Dedifferentiated amniotic fluid mesenchymal stem cell (primary cell): ENCODE measurements around the gene WIF1.

ENCODE experiments used
- DNase-seq: peaks from one replicate; pipeline ENCODE4 v3.0.0-alpha.2; 2016; ENCODE audit errors: extremely low spot score

Gene WIF1

GRCh38 chr12:65022960-65023359, 98.1 kb downstream of the WIF1 start:
- no peak for DNase-seq

- DNase-seq: no peak
Measured at GRCh38 chr12:65022421-65022820, 98.7 kb downstream of the WIF1 start.

GRCh38 chr12:65019696-65020234, 101.3 kb downstream of the WIF1 start:
- DNase-seq: no peak

- DNase-seq: no peak
Measured at GRCh38 chr12:65016881-65017650, 104.0 kb downstream of the WIF1 start.

- DNase-seq: no peak
Measured at GRCh38 chr12:65015850-65016249, 105.3 kb downstream of the WIF1 start.

GRCh38 chr12:65014504-65015271, 106.4 kb downstream of the WIF1 start:
- DNase-seq: no peak

GRCh38 chr12:65010437-65010836, 110.7 kb downstream of the WIF1 start:
- DNase-seq: no peak

- no peak for DNase-seq
Measured at GRCh38 chr12:65005716-65006115, 115.4 kb downstream of the WIF1 start.

- no peak for DNase-seq
Measured at GRCh38 chr12:65004270-65004669, 116.8 kb downstream of the WIF1 start.
